ENCODE data around the gene INCENP. TPM values are rescaled to one million over a fixed set of nuclear protein-coding genes. Genes with fewer than 3 reads are reported as not detected.

The INCENP gene
- polyA plus RNA-seq, 1 of the 3 experiments (the other 2 are of a cell fraction), result 20.1 TPM

GRCh38 chr11:62153087-62153395 is 29.2 kb downstream of the INCENP start:
- CTCF ChIA-PET, result interaction anchor here (1.2 to 1.3 kb wide), 2 partner anchors 19 to 71 kb away, joined by 3 to 4 read pairs; no protein-coding TSS in a partner anchor
- Histone ChIP-seq H3K36me3 (replicated peaks in 1 of 2; ENCODE audit: control insufficient read depth in 1 of 2, insufficient read depth in 2 of 2, low read length in 1 of 2) (peaks cover 34 to 47% of the 10 kb centered on the region in 2 experiments), H3K4me2 (no peak overlapping the region), H3K9ac (no peak overlapping the region), H3F3A (replicated peaks; ENCODE audit: insufficient read depth) (peaks cover 5% of the 10 kb centered on the region), H3K4me3 (ENCODE audit: low read depth in 2 of 2, low read length in 1 of 2) (no peak overlapping the region), H3K79me2 (ENCODE audit: insufficient read depth) (no peaks in the 10 kb centered on the region), H3K9me3 (no peaks in the 10 kb centered on the region), H4K20me1 (ENCODE audit: insufficient read depth) (no peaks in the 10 kb centered on the region), H3K4me1 (ENCODE audit: control insufficient read depth in 1 of 2, insufficient read depth in 2 of 2, low read depth in 1 of 2, low read length in 1 of 2) (no peaks in the 10 kb centered on the region), H3K27ac (ENCODE audit: low read depth in 2 of 2, low read length in 1 of 2) (no peak overlapping the region), H2AFZ (ENCODE audit: low read depth) (no peak overlapping the region), H3K27me3 (ENCODE audit: insufficient read depth) (no peaks in the 10 kb centered on the region), H3K9me2 (no peaks in the 10 kb centered on the region)
- DNase-seq, result no peak
- no peak for TF ChIP-seq MEF2A (IDR thresholded peaks at IDR 0.05; ENCODE audit: borderline replicate concordance, low read depth)
- TF ChIP-seq ZBTB33 (IDR thresholded peaks at IDR 0.05; ENCODE audit: borderline replicate concordance, low read depth), result no peak
- TF ChIP-seq JUND (IDR thresholded peaks at IDR 0.05), result no peak
- no peak for TF ChIP-seq IRF3 (IDR thresholded peaks at IDR 0.05; ENCODE audit: low read depth, low read length)
- no peak for TF ChIP-seq RFX5 (IDR thresholded peaks at IDR 0.05; ENCODE audit: low read length)
- TF ChIP-seq TEAD4 (IDR thresholded peaks at IDR 0.05; ENCODE audit: borderline replicate concordance, insufficient read depth), result no peak
- TF ChIP-seq TAF1 (IDR thresholded peaks at IDR 0.05; ENCODE audit: borderline replicate concordance, low read depth, low read length), result no peak
- no peak for TF ChIP-seq FOXJ3 (CRISPR knock-in tag; IDR thresholded peaks at IDR 0.05)
- no peak for TF ChIP-seq GATA2 (CRISPR knock-in tag; IDR thresholded peaks at IDR 0.05)
- TF ChIP-seq USF1 (IDR thresholded peaks at IDR 0.05; ENCODE audit: borderline replicate concordance, low read depth), result no peak
- WGBS (ENCODE audit: low lambda C conversion rate), result 93% methylated on average over 2 of the region's 2 CpGs
- POLR2A ChIA-PET, result no interaction called here

- H2AFZ ChIP-seq (ENCODE audit: low read depth), result no peak overlapping the region
- no peak overlapping the region for H3K9ac ChIP-seq
- H3F3A ChIP-seq (replicated peaks; ENCODE audit: insufficient read depth), result peaks cover 5% of the 10 kb centered on the region
- no peak overlapping the region for H3K27ac ChIP-seq (ENCODE audit: low read depth in 2 of 2, low read length in 1 of 2)
- no peak for DNase-seq
- ChIA-PET POLR2A (no interaction called here), CTCF (interaction anchor here (1.2 to 1.9 kb wide), 3 partner anchors 10 to 71 kb away, joined by 3 to 4 read pairs (median 4); no protein-coding TSS in a partner anchor)
- peaks cover 32 to 41% of the 10 kb centered on the region in 2 experiments for H3K36me3 ChIP-seq (replicated peaks in 1 of 2; ENCODE audit: control insufficient read depth in 1 of 2, insufficient read depth in 2 of 2, low read length in 1 of 2)
- no peaks in the 10 kb centered on the region for H3K9me2 ChIP-seq
- 83% methylated on average over 3 of the region's 3 CpGs for WGBS (ENCODE audit: low lambda C conversion rate)
- H3K27me3 ChIP-seq (ENCODE audit: insufficient read depth), result no peaks in the 10 kb centered on the region
- H3K79me2 ChIP-seq (ENCODE audit: insufficient read depth), result no peaks in the 10 kb centered on the region
- no peaks in the 10 kb centered on the region for H4K20me1 ChIP-seq (ENCODE audit: insufficient read depth)
- TF ChIP-seq RXRA (IDR thresholded peaks at IDR 0.05; ENCODE audit: borderline replicate concordance, low read depth), result no peak
- no peak for TF ChIP-seq RFX5 (IDR thresholded peaks at IDR 0.05; ENCODE audit: low read length)
- no peak for TF ChIP-seq JUND (IDR thresholded peaks at IDR 0.05)
- TF ChIP-seq YY1 (IDR thresholded peaks at IDR 0.05; ENCODE audit: low read depth), result no peak
- H3K4me3 ChIP-seq (ENCODE audit: low read depth in 2 of 2, low read length in 1 of 2), result no peak overlapping the region
- H3K9me3 ChIP-seq, result no peaks in the 10 kb centered on the region
- H3K4me2 ChIP-seq, result no peak overlapping the region
- no peaks in the 10 kb centered on the region for H3K4me1 ChIP-seq (ENCODE audit: control insufficient read depth in 1 of 2, insufficient read depth in 2 of 2, low read depth in 1 of 2, low read length in 1 of 2)
Measured at GRCh38 chr11:62153617-62154016, 29.8 kb downstream of the INCENP start.

Measured in SK-N-SH (cell line).